C4-2B (cell line): ENCODE data around the gene HRAS.

Source experiments
- ZFX ChIP-seq: fragments of 450-650 bp; IDR thresholded peaks from 2 replicates; pipeline ENCODE4 v1.6.1; 2017
- TF ChIP-seq, protein P1 (sequence below): fragments of 450-650 bp; conservative IDR thresholded peaks from 2 replicates; pipeline ENCODE4 v1.5.1; 2017; ENCODE audit warnings: mild to moderate bottlenecking

DNA sequence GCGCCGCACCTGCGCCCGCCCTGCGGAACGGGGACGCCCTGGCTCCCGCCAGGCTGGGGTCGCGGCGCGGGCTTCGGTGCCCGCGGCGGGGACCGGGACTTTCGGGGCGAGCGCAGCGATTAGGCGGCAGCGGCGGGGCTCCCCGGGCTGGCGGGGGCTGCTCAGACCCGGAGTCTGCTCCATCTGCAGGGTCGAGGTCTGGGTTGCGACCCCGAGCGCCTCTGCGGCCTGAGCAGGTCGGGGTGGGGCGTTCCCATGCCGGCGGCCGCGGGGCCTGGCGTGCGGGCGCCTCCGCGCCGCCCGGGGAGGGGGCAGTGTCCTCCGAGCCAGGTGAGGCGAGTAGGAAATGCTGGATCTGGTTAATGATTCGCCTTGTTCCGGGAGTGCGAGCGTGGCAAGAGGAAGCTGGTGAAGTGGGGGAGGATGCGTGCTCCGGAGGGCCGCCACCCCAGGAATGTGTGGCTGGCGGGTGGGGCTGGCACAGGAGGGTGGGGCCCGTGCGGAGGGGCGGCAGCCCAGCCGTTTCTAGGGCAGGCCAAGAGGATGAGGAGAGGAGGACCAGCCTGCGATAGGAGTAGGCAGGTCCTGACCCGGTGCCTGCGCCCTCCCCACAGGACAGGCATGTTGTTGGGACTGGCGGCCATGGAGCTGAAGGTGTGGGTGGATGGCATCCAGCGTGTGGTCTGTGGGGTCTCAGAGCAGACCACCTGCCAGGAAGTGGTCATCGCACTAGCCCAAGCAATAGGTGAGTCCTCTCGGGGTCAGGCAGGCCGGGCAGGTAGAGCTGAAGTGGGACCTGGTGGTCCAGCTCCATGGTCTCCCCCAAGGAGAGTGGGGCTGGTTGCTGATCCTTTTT is 26.0 kb upstream of the HRAS start:
- TF ChIP-seq, protein P1, sequence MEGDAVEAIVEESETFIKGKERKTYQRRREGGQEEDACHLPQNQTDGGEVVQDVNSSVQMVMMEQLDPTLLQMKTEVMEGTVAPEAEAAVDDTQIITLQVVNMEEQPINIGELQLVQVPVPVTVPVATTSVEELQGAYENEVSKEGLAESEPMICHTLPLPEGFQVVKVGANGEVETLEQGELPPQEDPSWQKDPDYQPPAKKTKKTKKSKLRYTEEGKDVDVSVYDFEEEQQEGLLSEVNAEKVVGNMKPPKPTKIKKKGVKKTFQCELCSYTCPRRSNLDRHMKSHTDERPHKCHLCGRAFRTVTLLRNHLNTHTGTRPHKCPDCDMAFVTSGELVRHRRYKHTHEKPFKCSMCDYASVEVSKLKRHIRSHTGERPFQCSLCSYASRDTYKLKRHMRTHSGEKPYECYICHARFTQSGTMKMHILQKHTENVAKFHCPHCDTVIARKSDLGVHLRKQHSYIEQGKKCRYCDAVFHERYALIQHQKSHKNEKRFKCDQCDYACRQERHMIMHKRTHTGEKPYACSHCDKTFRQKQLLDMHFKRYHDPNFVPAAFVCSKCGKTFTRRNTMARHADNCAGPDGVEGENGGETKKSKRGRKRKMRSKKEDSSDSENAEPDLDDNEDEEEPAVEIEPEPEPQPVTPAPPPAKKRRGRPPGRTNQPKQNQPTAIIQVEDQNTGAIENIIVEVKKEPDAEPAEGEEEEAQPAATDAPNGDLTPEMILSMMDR, result no peak
- peak; percentile 69; the same call in 1 of the 2 replicates for TF ChIP-seq ZFX
